Vagina (tissue), 2 donors: ENCODE results near the gene REX1BD. TPM values are rescaled to one million over a fixed set of nuclear protein-coding genes. Genes with fewer than 3 reads are reported as not detected.

ENCODE experiments used
- DNase-seq, 2 donors: peaks; one replicate each; pipeline ENCODE4 v3.0.0-alpha.2; 2017; ENCODE audit errors: extremely low spot score in 2 of 2
- H3K27ac ChIP-seq: fragments of 200-600 bp; sonication (generic); one replicate; pipeline ENCODE4 v1.5.1; 2019
- H3K27me3 ChIP-seq: fragments of 200-600 bp; sonication (generic); one replicate; pipeline ENCODE4 v1.5.1; 2019
- H3K36me3 ChIP-seq, 2 donors: fragments of 200-600 bp; sonication (generic); one replicate each; pipeline ENCODE4 v1.5.1; 2017 to 2019
- H3K4me1 ChIP-seq: fragments of 200-600 bp; sonication (generic); one replicate; pipeline ENCODE4 v1.5.1; 2019
- H3K4me3 ChIP-seq, 2 donors: fragments of 200-600 bp; sonication (generic); 1 replicate in 1 of 2; 2 replicates in 1 of 2; pipeline ENCODE4 v1.5.1; 2016 to 2019
- H3K9me3 ChIP-seq: fragments of 200-600 bp; sonication (generic); one replicate; pipeline ENCODE4 v1.5.1; 2019
- POLR2A ChIP-seq, 2 donors: fragments of 450-650 bp; IDR thresholded peaks; one replicate each; pipeline ENCODE4 v1.6.1; 2017; ENCODE audit warnings: antibody characterized with exemption in 2 of 2, mild to moderate bottlenecking in 2 of 2, moderate library complexity in 2 of 2
- POLR2AphosphoS5 ChIP-seq, 2 donors: sonication (generic); formaldehyde crosslinking; IDR thresholded peaks; one replicate each; pipeline ENCODE4 v1.9.0; 2017; ENCODE audit warnings: antibody characterized with exemption in 2 of 2, mild to moderate bottlenecking in 2 of 2, low read depth in 1 of 2; ENCODE audit not compliant: insufficient read depth in 1 of 2
- intact Hi-C: fragments of 100-400 bp; cut with DNase I; formaldehyde crosslinking; loops from one replicate; pipeline ENCODE4 v1.15.1; 2023
- total RNA-seq: library from RNA; depleted of rRNA; stranded (reverse); fragments of >200 nt; gene quantifications from one replicate; pipeline ENCODE4 v1.2.3, GENCODE V29; 2016
- TF ChIP-seq, protein P1 (sequence below), 3 experiments: fragments of 450-650 bp in 2 of 3; fragments of 200-600 bp in 1 of 3; sonication (generic) in 1 of 3; IDR thresholded peaks; one replicate each; pipeline ENCODE4 v1.5.1; 2017 to 2019; ENCODE audit warnings: antibody characterized with exemption in 3 of 3, mild to moderate bottlenecking in 2 of 3, moderate library complexity in 2 of 3

Gene REX1BD
- total RNA-seq, 1 donor from 2014 or later: 124 TPM

DNA sequence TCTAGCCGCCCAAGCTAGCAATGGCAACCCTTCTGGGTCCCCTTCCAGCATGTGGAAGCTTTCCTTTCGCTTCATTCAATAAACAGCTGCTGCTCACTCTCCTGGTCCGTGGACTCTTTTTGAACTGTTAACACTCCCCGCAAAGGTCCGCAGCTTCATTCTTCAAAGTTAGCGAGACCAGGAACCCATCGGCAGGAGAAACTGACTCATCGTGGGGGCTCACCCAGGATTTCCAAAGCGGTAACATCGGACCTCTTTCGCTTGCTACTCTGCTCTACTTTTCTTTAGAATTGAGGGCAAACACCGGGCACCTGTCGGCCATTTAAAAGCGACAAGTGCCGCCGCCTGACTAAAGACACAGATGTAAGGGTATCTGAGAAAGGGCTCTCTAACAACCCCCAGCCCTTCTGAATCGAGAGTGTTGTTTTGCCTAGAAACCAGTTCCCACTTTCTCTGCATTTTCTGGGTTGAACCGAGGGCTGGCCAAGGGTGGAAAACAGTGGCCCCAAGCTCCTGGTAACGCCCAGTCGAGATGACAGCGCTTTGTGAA is 11.2 kb upstream of the REX1BD start:
- DNase-seq: no peak
- TF ChIP-seq POLR2AphosphoS5 (IDR thresholded peaks at IDR 0.05; ENCODE audit: insufficient read depth in 1 of 2, low read depth in 1 of 2) (no peak), POLR2A (IDR thresholded peaks at IDR 0.05) (no peak)
- TF ChIP-seq, protein P1, sequence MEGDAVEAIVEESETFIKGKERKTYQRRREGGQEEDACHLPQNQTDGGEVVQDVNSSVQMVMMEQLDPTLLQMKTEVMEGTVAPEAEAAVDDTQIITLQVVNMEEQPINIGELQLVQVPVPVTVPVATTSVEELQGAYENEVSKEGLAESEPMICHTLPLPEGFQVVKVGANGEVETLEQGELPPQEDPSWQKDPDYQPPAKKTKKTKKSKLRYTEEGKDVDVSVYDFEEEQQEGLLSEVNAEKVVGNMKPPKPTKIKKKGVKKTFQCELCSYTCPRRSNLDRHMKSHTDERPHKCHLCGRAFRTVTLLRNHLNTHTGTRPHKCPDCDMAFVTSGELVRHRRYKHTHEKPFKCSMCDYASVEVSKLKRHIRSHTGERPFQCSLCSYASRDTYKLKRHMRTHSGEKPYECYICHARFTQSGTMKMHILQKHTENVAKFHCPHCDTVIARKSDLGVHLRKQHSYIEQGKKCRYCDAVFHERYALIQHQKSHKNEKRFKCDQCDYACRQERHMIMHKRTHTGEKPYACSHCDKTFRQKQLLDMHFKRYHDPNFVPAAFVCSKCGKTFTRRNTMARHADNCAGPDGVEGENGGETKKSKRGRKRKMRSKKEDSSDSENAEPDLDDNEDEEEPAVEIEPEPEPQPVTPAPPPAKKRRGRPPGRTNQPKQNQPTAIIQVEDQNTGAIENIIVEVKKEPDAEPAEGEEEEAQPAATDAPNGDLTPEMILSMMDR (IDR thresholded peaks at IDR 0.05): no peak
- Histone ChIP-seq H3K27me3 (no peaks in the 10 kb centered on the region), H3K4me3 (no peak overlapping the region), H3K36me3 (peaks cover 0 to 41% of the 10 kb centered on the region in 2 donors), H3K9me3 (no peaks in the 10 kb centered on the region), H3K27ac (no peak overlapping the region), H3K4me1 (peaks cover 13% of the 10 kb centered on the region)
- intact Hi-C loops: no loop called here

DNA sequence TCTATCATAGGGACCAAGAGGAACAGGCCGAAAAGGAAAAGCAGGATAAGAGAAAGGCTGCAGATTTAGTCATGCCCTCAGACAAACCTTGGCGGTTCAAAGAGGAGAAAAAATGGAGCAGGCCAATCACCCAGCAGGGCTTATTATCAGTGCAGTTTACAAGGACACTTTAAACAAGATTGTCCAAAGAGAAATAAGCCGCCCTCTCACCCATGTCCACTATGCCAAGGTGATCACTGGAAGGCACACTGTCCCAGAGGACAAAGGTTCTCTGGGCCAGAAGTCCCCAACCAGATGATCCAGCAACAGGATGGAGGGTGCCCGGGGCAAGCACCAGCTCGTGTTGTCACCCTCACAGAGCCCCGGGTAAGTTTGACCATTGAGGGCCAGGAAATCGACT is 8.3 kb upstream of the REX1BD start:
- intact Hi-C loops: no loop called here
- TF ChIP-seq POLR2AphosphoS5 (IDR thresholded peaks at IDR 0.05; ENCODE audit: insufficient read depth in 1 of 2, low read depth in 1 of 2) (no peak), POLR2A (IDR thresholded peaks at IDR 0.05) (no peak)
- TF ChIP-seq, protein P1 (IDR thresholded peaks at IDR 0.05): no peak

DNA sequence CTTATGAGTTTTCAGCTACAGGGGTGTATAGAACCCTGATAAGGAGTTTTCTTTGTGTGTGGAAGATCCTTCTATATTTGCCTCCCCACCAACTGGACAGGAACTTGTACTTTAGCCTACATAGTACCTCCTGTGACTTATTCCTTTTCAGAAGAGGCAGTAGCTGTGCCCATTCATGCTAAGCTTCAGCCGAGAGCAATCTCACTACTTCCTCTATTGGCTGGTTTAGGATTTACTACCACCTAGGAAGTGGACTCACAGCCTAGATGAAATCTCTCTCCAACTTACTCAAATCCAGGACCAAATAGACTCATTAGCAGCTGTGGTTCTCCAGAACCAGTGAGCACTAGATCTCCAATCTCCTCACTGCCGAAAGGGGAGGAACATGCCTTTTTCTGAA is 2.3 kb upstream of the REX1BD start:
- intact Hi-C loops: no loop called here
- TF ChIP-seq, protein P1 (IDR thresholded peaks at IDR 0.05): no peak
- no peak for TF ChIP-seq POLR2A (IDR thresholded peaks at IDR 0.05)
- no peak for TF ChIP-seq POLR2AphosphoS5 (IDR thresholded peaks at IDR 0.05; ENCODE audit: insufficient read depth in 1 of 2, low read depth in 1 of 2)
- H3K9me3 ChIP-seq: no peaks in the 10 kb centered on the region

More for the DNA sequence above, 8.3 kb upstream of the REX1BD start:
- H3K4me3 ChIP-seq: no peak overlapping the region
- H3K27me3 ChIP-seq: no peaks in the 10 kb centered on the region
- peaks cover 0 to 19% of the 10 kb centered on the region in 2 donors for H3K36me3 ChIP-seq
- H3K4me1 ChIP-seq: no peaks in the 10 kb centered on the region
- H3K9me3 ChIP-seq: no peaks in the 10 kb centered on the region
- DNase-seq: no peak
- no peak overlapping the region for H3K27ac ChIP-seq

DNA sequence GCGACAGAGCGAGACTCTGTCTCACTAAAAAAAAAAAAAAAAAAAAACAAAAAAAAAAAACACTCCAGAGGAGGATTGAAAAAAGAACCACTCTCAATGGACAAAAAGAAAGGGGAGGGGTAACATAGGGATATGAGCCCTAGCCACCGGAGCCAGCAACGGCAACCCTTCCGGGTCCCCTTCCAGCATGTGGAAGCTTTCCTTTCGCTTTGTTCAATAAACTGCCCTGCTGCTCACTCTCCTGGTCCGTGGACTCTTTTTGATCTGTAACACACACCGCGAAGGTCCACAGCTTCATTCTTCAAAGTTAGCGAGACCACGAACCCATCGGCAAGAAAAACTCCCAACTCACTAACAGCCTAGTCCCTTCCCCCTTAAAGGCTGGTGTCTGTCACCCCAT is 1.0 kb upstream of the REX1BD start:
- peak overlapping the region; percentile 88 for H3K27ac ChIP-seq
- intact Hi-C loops: no loop called here
- H3K4me3 ChIP-seq: no peak overlapping the region
- H3K36me3 ChIP-seq: peaks cover 0 to 8% of the 10 kb centered on the region in 2 donors
- no peaks in the 10 kb centered on the region for H3K27me3 ChIP-seq
- TF ChIP-seq POLR2AphosphoS5 (IDR thresholded peaks at IDR 0.05; ENCODE audit: insufficient read depth in 1 of 2, low read depth in 1 of 2): no peak
- TF ChIP-seq, protein P1 (IDR thresholded peaks at IDR 0.05): no peak
- no peak for TF ChIP-seq POLR2A (IDR thresholded peaks at IDR 0.05)
- no peak for DNase-seq
- H3K4me1 ChIP-seq: peaks cover 32% of the 10 kb centered on the region
- H3K9me3 ChIP-seq: no peaks in the 10 kb centered on the region

More for the DNA sequence above, 2.3 kb upstream of the REX1BD start:
- peaks cover 27% of the 10 kb centered on the region for H3K4me1 ChIP-seq
- no peaks in the 10 kb centered on the region for H3K27me3 ChIP-seq
- no peak for DNase-seq
- peaks cover 0 to 8% of the 10 kb centered on the region in 2 donors for H3K36me3 ChIP-seq
- no peak overlapping the region for H3K27ac ChIP-seq
- no peak overlapping the region for H3K4me3 ChIP-seq

DNA sequence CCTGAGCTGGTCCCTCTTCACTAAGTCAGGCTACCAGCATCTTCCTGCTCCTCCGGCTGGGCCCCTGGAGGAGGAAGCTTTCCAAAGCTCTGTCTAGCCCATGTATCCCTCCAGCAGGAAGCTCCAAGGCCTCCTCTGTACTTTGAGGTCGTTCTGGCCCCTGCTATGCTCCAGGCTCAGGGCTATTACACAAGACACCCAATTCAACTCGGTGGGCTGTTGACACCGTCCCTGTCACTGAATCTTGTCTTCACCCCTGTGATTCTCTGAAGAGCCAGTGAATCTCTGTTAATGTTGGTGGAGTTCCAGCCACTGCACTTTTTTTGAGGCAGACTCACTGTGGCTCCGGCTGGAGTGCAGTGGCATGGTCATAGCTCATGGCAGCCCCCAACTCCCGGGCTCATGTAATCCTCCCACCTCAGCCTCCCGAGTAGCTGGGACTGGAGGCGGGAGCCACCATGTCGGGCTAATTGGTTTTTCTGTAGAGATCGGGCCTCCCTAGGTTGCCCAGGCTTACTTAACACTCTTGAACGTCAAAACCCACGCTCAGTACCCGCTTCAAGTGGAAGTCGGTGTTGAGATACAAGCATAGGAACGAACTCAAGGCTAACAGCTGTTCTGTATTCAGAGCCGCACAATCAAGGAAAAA is 512 bp upstream of the REX1BD start:
- TF ChIP-seq POLR2A (IDR thresholded peaks at IDR 0.05): no peak
- TF ChIP-seq, protein P1 (IDR thresholded peaks at IDR 0.05): no peak
- no peak for TF ChIP-seq POLR2AphosphoS5 (IDR thresholded peaks at IDR 0.05; ENCODE audit: insufficient read depth in 1 of 2, low read depth in 1 of 2)
- no peaks in the 10 kb centered on the region for H3K9me3 ChIP-seq
- no peaks in the 10 kb centered on the region for H3K27me3 ChIP-seq
- peak overlapping the region; percentile 88 for H3K27ac ChIP-seq
- intact Hi-C loops: no loop called here
- peaks cover 33% of the 10 kb centered on the region for H3K4me1 ChIP-seq
- H3K4me3 ChIP-seq: peak overlapping the region; percentile 72 to 79
- peaks cover 0 to 8% of the 10 kb centered on the region in 2 donors for H3K36me3 ChIP-seq
- no peak for DNase-seq
